ENCODE data around the gene LYPD6B.

Gene LYPD6B

DNA sequence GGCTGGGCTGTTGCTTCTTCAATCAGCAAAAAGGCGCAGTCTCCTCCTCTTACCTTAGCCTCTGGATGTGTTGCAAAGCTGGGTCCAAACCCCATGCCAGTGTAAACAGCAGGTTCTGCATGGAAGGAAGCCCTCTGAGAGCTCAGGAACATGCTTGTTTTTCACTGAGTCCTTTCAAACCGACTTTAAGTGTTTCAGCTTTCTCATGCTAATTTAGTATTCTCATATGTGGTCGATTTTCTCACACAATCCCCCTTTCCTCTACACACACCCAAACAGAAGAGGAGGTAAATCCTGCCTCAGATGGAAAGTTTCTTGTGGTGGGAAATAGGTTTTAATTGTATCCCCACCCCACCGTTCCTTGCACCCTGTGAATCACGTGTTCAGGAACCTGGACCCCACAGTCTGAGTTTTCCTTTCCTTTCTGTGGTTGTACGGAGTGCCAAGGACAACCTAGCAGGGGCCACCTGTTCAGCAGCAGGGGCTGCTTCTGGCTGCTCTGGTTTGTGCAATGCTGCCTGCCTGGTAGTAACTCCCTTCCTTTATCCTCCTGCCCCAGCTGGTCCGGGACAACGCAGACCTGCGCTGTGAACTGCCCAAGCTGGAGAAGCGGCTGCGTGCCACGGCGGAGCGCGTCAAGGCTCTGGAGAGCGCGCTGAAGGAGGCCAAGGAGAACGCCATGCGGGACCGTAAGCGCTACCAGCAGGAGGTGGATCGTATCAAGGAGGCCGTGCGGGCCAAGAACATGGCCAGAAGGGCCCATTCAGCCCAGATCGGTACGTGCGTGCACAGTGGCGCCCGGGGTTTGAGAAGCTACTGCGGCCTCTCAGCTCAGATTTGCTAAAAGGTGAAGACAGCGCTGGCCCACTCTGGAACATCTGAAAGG, 28.7 kb upstream of the LYPD6B start:
- no peak for DNase-seq (ENCODE audit: low read depth in 2 of 2, low spot score in 1 of 2)

- DNase-seq (ENCODE audit: low read depth in 2 of 2, low spot score in 1 of 2), result no peak
Observed at GRCh38 chr2:149012545-149012944, 26.0 kb upstream of the LYPD6B start.

GRCh38 chr2:149015501-149015900, 23.0 kb upstream of the LYPD6B start:
- no peak for DNase-seq (ENCODE audit: low read depth in 2 of 2, low spot score in 1 of 2)

- no peak for DNase-seq (ENCODE audit: low read depth in 2 of 2, low spot score in 1 of 2)
Observed at GRCh38 chr2:149015926-149016563, 22.5 kb upstream of the LYPD6B start.

DNA sequence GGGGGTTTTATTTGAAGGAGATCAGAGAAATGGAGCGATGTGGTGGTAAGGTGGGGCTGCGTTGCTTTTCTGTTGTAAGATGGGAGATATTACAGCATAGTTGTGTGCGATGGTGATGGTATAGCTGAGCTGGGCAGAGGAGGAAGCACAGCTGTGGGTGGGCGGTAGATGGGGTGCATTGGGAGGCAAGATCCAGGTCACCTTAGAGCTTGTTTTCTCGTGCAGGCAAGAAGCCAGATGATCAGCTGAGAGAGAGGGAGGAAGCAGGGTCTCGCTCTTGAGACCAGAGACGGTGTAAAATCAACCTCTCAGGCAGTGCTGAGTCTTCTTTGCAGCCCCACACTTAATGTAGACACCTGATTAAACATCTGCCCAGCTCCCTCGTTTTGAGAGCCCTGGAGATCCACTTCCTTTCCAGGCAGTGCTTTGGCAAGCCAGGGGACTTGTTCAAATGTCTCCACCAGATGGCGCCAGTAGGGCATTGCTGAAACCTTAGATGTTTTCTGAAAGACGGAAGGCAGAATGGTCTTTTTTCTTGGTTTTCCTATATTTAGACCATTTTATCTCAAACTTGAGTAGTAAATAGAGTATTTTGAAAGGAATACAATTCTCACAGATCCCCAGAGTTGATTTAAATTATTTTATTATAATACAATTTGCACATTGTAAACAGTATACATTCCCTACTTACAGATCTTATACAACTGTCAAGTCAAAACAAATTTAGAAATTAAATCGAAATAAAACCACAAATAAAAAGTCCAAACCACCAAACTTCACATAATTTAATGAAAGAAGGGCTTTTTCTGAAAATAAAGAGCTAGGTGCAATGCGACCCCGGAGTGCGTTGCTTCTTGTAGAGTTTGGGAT, 21.1 kb upstream of the LYPD6B start:
- peak; percentile 21 to 63 for DNase-seq (ENCODE audit: low read depth in 2 of 2, low spot score in 1 of 2)

DNA sequence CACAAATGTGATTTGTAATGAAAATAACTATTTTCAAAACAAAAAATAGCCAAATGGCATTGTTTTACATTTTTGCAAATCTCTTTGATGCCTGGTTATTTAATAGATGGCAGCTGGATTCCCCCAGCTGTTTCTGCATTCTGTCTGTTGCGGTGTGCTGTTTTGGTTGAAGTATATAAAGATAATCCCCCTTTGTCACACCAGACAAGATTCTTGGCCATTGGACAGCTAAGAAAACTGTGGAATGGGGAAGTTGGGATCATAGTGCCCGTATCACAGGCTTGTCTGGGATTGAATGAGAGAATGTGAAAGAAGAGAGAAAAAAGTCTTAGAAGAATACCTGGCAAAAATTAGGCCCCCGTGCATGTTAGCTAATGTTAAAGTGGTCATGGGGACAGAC, 19.5 kb upstream of the LYPD6B start:
- DNase-seq (ENCODE audit: low read depth in 2 of 2, low spot score in 1 of 2), result no peak

DNA sequence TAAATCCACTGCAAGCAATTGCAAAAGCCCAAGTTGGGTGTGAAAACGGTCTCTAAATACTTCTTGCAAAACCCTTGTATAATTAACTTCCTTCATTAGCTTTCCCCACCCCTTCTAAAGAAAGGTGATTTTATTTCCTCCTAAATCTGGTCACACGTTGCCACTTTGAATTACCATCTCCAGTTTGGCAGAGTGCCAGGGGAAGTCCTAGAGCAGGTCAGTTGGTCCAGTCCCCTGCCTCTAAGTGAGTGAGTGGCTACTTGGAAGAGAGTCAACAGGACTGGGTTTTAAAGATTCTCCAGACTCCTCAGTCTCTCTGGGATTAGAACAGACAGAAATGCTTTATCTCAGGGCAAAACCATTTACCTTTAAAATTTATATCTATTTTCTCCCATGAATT, 18.7 kb upstream of the LYPD6B start:
- no peak for DNase-seq (ENCODE audit: low read depth in 2 of 2, low spot score in 1 of 2)

DNA sequence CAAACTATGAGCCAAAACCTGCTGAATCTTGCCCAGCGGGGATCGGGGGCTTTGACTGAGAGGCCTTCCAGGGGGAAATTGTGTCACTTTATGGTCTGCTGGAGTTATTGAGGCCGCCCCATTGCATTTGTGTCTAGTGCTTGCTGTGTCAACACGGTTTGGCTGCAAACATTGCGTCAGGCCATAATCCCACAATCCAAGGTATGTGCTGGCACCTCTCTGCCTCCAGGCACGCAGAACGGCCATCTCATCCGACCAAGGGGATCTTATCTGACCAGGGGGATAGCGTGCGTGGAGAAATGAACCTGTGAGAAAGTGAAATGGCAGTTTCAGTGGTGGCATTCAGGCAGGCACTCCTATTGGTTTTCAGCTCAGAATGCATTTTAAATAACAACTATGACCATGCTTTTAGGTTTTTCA, 18.1 kb upstream of the LYPD6B start:
- DNase-seq (ENCODE audit: low read depth in 2 of 2, low spot score in 1 of 2), result no peak

DNA sequence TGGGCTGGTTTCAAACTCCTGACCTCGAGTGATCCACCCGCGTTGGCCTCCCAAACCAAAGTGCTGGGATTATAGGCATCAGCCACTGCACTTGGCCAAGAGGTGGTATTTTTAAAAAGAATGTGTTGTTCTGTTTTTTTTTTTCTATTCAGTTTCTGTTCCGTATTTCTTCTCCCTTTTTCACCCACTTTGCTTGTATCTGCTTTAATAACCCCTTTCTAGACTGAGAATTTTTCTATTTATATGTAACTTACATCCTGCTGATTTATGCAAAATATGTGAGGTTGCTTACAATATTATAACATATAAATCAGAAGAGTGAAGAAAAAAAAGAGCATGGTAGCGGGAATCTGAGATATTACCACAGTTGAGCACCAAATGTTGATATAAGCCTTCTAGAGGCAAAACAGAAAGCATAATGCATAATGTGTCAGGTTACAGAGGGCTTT, 17.2 kb upstream of the LYPD6B start:
- DNase-seq (ENCODE audit: low read depth in 2 of 2, low spot score in 1 of 2), result no peak

DNA sequence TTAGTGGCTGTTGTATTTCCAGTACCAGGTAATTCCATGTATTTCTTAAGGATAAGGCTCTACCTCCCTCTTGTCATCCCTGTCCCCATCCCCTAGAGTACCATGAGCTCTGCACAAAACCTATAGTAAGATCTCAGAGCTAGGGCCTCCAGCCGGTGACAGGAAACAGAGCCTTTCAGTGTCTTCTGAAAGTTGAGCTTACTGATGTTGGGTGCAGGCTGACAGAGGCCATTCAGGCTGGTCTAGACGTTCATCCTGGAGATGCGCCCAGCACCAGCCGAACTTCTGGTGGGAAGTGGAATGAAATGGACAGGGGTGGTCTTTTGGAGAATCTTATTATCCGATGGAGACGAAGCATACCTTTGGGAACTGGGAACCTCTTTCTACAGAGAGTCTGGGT, 16.7 kb upstream of the LYPD6B start:
- DNase-seq (ENCODE audit: low read depth in 2 of 2, low spot score in 1 of 2), result no peak

DNA sequence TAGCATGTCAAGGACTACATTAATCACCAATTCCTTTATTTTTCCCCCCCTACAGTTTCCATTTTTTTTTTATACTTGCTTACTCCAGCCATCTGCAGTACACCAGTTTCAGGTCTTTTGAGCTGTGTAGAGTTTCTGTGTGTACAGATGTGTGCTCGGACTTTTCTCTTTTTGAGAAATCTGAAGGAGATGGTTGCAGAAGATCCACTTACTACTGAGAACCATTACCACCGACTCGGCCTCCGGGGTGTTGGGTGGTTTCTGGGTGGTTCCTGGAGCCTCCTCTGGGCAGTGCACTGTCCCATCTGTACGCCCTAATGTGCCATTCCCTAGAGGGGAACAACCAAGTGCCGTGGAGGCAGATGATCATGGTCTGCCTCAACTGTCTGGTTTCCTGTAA, 15.4 kb upstream of the LYPD6B start:
- DNase-seq (ENCODE audit: low read depth in 2 of 2, low spot score in 1 of 2), result no peak

GRCh38 chr2:149027590-149028250, 10.8 kb upstream of the LYPD6B start:
- DNase-seq (ENCODE audit: low read depth in 2 of 2, low spot score in 1 of 2), result no peak

- DNase-seq (ENCODE audit: low read depth in 2 of 2, low spot score in 1 of 2), result no peak
Observed at GRCh38 chr2:149028377-149028776, 10.1 kb upstream of the LYPD6B start.

GRCh38 chr2:149028891-149029290, 9.6 kb upstream of the LYPD6B start:
- no peak for DNase-seq (ENCODE audit: low read depth in 2 of 2, low spot score in 1 of 2)

DNA sequence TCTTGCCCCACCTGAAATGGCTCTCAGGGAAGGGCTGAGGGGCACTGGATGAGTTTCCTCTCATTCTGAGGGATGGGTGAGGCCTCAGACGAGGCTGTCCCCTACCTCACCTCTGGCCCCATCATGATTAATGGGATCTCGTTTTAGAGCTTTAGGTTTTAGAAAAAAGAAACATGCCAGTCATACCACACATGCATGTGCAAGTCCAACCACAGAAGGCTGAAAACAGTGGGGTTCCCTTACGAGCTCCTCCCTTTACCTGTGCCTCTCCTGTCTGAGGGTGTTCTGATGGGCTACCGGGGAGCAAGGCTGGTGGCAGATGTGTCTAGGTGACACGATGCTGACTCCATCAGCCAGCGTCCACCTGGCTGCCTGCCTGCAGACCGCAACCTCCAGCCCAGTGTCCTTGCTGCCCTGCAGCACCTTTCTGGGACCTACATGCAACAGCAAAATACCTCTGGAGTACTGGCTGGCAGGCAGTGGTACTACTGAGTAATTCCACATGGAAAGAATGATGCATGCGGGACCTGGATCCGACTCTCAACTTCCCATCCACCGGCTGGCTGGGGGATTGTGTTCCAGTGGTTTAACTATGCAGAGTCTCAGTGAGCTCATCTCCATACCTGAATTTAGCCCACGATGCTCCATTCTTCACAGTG, 9.1 kb upstream of the LYPD6B start:
- DNase-seq (ENCODE audit: low read depth in 2 of 2, low spot score in 1 of 2), result no peak

DNA sequence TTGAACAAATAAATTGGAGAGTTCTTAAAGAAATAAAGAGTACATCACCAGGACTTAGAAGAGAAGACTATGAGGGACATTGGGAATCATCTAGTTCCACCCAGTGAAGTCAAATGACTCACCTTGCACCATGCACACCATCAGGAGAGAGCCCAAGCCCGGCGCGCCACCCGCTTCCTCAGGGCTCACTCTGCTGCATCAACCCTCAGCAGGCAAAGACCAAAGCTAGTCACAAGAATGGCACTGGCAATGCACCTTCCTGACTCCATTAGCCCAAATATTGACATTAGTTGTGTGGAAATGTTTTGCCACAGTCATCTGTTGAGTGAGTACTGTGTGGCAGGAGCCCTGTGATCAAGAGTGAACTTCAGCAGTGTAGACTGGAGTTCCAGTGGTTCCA, 7.1 kb upstream of the LYPD6B start:
- DNase-seq (ENCODE audit: low read depth in 2 of 2, low spot score in 1 of 2), result no peak

DNA sequence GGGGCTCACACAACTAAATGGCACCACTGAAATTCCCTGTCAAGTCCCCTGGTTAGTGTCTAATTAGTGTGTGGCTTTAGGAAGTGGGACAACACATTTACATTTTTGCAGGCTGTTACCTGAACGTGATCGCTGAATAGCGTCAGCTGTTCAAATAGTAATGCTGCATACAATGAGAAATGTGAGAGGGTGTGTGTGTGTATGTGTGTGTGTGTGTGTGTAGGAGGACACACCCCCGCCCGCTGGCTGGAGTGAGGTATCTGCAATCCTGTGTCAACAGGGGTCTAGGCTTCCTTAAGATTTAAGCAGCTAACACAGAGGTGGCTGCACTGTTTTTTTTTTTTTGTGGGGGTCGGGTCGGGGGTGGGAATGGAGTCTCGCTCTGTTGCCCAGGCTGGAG, 4.8 kb upstream of the LYPD6B start:
- DNase-seq (ENCODE audit: low read depth in 2 of 2, low spot score in 1 of 2), result no peak

GRCh38 chr2:149034406-149034805, 4.1 kb upstream of the LYPD6B start:
- no peak for DNase-seq (ENCODE audit: low read depth in 2 of 2, low spot score in 1 of 2)

DNA sequence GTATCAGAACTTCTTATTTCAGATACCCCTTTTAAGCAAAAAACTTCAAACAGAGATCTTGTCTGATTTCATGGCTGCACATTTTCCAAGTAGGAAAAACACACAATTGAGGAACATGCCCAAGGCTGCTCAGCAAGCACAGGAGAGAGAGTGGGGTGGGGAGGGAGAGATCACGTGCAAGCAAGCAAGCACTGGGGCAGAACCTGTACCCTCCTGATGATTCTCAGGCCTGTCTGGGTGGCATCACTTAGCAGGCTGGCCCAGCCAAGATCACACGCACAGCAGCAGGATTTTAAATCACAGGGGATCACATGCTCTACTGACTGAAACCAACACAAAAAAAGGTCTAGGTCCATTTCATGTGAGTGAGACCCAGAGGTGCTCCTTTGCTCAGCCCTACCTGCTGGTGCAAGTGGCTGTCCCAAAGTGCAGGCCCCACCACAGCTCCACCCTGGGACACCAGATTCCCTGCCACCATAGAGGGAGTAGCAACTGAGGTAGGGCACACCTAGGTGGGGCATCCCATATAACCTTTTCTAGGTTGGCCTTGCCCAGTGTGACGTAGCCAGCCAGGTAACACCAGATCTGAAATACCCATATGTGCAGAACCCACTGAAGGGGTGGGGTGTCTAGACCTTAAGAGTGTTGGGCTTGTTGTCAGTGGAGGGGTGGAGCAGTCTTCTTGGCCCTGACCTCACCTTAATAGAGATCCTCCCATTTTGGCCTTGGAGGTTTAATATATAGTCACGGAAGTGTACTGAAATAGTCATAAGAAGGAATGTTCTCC, 1.8 kb upstream of the LYPD6B start:
- no peak for DNase-seq (ENCODE audit: low read depth in 2 of 2, low spot score in 1 of 2)

GRCh38 chr2:149037851-149038250, 648 bp upstream of the LYPD6B start:
- no peak for DNase-seq (ENCODE audit: low read depth in 2 of 2, low spot score in 1 of 2)
